NCI-H2107 treated with DMSO at 0.1 percent for 48 hours (cell line): Measurements from ENCODE around the gene EEF1AKMT4.

ENCODE experiments used
- DNase-seq: peaks from one replicate; lab custom pipeline; 2025; ENCODE audit not compliant: unreplicated experiment; lab: John Stamatoyannopoulos, UW

The EEF1AKMT4 gene

GRCh38 chr3:184296616-184297015, 47.1 kb downstream of the EEF1AKMT4 start:
- no peak for DNase-seq

GRCh38 chr3:184298759-184299487, 49.5 kb downstream of the EEF1AKMT4 start, which contains the start of gene PSMD2:
Gene PSMD2 (plus strand): TSS chr3:184299241. CDS start chr3:184299267, 26 bp downstream.
- peak; percentile 98 for DNase-seq

GRCh38 chr3:184299488-184300377, 50.3 kb downstream of the EEF1AKMT4 start:
- no peak for DNase-seq

- DNase-seq, result no peak
Observed at GRCh38 chr3:184300378-184300720, 50.9 kb downstream of the EEF1AKMT4 start.

DNA sequence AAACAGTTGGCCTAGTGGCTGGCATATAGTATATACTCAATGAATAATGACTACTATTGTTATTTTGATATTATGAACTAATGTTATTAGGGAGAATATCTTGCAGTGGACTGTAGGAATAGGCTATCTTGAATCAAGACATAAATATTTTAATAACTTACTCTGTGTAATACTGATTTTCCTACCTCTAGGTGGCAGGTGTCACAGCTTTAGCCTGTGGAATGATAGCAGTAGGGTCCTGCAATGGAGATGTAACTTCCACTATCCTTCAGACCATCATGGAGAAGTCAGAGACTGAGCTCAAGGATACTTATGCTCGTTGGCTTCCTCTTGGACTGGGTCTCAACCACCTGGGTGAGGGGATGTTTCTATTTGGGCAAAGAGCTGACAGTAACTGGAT, 56.1 kb downstream of the EEF1AKMT4 start:
- no peak for DNase-seq

DNA sequence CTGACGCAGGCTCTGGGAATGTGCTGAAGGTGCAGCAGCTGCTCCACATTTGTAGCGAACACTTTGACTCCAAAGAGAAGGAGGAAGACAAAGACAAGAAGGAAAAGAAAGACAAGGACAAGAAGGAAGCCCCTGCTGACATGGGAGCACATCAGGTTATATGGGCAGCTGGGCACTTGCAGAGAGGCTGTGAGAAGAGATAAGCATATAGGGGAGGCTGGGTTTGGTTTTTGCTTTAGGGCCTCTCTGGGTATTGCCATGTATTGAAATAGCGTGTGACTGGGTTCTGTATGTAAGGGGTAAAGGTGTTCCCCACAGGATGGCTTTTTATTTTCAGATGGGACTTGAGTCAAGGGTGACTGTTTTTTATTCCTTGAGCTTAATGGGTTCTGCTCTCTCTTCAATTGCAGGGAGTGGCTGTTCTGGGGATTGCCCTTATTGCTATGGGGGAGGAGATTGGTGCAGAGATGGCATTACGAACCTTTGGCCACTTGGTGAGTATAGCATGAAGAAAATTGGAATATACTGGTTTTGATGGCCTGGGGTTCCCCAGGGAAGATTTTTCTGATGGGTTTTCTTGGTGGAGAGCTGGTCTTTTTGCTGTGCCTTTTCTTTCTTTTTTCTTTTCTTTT, 57.0 kb downstream of the EEF1AKMT4 start:
- no peak for DNase-seq

DNA sequence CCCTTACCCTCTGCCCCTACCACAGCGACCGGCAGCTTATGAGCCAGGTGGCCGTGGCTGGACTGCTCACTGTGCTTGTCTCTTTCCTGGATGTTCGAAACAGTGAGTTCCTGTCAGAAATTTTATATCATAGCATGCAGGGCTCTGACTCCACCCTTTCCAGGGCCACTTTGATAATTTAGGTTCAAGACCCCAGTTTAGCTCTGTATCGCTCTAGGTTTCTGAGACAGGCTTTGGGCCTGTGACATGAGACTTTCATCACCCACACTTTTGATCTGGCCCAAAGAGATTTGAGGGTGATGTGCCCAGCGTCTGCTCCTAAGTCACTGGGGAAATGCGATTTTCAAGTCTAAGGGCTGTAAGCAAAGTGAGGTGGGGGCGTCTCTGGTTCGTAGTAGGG, 58.4 kb downstream of the EEF1AKMT4 start:
- DNase-seq, result no peak
